Middle frontal gyrus (tissue), 1 donor: ENCODE data around the gene ALG14.

Source experiments
- DNase-seq: peaks from one replicate; pipeline ENCODE4 v3.0.0-alpha.2; 2015; ENCODE audit warnings: low spot score; ENCODE audit errors: extremely low spot score

ALG14 gene

DNA sequence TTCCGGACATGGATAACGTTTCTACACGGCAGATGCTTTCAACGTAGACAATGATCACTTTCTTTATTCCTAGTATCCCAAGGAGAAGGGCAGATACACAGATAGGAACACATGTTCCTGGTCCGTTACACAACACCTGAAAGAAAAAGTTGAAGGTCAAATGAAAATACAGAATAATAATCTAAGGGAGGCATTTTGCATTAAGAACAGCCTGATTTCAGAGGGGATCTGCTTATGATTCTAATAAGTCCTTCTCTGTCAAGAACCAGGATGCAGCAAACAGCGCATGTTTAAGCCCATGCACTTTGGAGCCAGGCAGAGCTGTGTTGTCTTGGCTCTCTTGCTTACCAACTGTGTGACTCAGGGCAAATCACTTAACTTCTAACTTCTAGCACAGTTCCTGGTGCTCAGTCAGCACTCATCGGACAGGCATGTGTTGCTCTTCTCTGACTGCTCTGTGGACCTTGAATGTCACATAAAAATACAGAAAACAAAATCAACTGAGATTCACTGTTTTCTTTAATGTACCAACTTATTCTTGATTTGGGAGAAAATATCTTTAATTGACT is 89.5 kb downstream of the ALG14 start:
- no peak for DNase-seq

DNA sequence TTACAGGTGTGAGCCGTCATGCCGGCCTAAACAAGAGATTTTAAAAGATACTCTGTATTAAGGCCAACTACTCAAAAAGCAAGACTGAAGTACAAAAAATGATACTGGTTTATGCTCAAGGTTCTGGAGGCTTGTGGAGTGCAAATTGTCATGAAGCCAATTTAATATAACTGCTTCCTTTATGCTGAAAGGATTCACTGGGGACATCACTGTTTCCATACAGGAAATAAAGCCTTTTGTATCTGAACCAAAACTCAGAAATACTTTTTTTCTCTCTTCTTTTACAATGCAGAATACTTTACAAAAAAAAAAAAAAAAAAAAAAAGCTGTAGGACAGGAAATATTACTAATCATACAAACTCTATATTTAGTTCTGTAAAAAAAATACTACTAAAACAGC is 90.4 kb downstream of the ALG14 start:
- no peak for DNase-seq

DNA sequence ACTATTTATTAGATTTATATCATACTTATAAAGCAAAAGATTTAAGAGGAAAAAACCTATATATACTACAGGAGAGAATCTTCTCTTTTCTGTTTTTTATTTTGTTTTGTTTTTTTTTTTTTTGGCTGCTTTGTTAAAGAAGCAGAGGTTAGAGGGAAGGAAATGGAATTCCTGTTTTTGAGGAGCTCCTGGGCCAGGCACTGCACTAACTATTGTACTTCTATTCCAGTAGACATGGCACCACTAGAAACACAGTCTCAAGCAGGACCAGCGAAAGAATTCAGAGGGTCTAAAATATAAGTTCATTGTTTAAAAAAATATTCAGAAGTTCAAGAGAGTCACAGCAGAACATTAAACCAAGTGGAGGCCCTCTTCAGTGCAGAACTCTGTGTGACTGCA is 91.2 kb downstream of the ALG14 start:
- DNase-seq = no peak

DNA sequence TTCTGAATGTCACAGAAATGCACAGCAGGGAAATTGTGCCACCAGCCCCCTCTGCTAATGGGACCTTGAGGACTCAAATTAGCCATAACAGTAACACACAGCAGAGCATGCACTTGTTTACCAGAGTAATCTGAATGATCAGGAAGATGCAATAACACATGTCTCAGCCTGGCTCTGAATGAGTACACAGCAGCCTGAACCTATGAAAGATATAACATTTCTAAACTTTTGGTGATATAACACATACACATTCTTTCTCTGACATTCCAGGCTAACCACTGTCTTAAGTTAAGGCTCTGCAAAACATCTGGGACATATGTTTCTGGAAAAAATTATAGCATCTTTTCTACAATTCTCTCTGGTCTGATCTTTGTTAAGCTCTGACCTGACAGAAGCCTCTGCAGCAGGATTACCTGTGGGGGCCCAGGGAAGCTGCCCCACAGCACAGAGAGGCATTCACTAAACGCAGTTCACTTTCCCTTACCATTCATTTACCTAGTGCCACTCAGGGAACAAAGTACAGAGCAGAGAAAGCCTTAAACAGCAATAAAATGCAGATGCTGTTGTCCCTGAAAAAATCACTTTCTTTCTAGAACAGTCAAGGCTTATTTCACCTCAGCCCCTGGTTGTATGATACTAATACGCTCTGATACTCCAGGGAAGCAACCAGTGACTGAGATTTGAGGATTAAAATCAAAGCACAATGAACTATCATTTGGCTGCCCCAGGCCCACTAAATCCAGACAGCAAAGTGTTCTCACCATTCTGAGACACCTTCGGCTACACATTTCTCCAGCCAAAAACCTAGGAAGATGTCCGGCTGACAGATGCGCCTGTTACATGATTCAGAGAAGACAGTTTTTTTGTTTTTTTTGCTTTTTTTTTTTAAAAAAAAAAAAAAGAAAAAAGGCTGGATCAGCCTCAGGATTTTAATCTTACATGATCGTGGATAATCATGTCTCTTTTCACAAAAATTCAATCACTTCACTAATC is 91.9 kb downstream of the ALG14 start:
- DNase-seq = no peak

DNA sequence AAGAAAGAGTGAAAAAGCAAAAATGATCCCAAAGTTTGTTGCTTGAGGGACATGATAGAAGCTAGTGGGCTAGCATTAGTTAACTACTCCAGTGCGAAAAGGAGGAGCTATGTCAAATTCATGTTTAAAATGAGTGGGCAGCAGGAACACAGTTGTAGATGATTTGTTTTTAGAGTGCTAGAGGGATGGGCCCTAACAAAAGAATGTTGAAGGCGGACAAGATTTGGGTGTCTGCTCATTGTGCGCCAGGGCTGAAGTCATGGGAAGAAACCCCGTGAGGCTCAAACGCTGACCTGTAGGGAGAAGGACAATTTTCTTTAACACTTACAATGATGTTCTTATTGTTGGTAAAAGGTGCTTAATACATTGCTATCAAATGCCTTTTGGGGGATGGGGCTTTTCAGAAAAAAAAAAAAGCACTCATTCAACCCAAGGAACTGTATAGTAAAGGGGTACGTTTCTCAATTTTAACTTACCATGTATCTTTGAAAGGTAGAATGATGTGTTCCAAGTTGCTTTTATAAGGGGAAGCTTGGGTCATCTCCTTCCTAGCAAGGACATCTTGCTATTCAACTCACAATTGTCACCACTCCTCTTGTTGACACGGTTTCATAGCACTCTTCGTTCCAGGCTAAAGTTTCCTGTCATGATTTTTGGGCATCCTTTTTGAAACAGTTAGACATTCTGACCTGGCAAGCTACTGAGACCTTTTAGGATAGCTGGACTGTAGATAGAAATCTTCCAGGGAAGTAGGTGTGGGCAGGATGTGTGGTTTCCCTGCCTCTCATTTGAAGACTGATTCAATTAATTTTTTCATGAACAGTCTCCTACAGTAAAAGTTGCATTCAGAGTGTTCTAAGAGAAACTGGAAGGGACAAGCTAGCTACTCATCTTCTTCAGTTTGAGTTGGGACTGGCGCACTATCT is 92.8 kb downstream of the ALG14 start:
- DNase-seq = no peak

DNA sequence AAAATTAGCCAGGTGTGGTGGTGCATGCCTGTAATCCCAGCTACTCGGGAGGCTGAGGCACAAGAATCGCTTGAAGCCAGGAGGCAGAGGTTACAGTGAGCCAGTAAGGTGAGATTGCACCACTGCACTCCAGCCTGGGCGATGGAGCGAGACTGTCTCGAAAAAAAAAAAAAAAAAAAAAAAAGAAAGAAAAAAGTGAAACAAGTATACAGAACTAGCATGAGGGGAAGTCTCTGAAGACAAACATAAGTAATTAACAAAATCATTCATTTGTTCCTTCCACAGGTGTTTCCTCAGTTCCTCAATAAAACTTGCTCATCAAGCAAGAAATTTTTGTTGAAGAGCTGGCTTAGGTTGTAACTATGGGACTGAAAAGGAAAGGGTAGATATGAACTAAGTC is 93.6 kb downstream of the ALG14 start:
- no peak for DNase-seq

DNA sequence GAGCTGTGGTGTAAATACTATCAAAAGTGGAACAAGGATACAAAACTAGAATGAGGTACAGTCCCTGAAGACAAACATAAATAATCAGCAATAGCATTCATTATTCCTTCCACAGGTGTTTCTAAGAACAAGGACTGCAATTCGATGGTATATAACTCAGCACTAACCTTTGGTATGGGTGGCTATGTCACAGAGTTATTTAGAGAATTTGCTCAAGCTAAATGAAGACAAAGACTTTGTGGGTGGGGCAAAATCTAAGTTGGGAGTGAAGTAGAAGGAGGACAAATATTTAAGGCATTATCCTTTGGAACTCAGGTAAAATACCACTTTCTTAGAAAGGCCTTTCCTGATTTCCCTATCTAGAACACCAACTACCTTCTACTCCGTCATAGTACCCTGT is 94.3 kb downstream of the ALG14 start:
- no peak for DNase-seq

DNA sequence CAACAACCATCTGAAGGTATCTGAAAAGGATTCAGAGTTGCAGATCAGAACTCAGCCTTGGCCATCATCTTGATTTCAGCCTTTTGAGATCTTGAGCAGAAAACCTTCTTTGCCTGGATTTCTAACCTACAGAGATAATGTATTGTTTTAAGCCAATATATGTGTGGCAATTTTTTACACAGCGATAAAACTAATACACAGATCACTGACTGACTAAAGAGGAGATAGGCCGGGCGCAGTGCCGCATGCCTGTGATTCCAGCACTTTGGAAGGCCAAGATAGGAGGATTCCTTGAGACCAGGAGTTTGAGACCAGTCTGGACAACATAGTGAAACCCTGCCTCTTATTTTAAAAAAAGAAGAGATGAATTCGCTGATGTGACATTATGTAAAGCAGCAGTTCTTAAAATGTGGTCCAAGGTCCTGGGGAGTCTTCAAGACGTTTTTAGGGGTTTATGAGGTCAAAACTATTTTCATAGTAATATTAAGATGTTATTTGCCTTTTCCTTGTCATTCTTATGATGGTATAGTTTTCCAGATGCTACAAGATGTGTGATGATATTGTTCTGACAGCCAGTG is 95.7 kb downstream of the ALG14 start:
- no peak for DNase-seq

DNA sequence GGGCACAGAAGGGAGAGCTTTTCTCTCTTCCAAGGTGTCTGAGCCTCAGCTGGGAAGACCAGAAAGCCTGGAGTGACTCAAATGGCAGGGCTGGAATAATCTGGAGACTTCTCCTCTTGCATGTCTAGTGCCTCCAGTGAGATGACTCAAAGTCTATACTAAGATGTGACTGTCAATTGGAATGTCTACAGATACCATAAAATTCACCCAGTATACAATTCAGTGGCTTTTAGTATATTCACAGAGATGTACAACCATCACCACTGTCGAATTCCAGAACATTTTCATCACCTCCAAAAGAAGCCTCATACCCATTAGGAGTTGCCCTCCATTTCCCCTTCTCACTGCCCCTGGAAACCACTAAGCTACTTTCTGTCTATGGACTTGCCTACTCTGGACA is 97.9 kb downstream of the ALG14 start:
- DNase-seq = no peak

DNA sequence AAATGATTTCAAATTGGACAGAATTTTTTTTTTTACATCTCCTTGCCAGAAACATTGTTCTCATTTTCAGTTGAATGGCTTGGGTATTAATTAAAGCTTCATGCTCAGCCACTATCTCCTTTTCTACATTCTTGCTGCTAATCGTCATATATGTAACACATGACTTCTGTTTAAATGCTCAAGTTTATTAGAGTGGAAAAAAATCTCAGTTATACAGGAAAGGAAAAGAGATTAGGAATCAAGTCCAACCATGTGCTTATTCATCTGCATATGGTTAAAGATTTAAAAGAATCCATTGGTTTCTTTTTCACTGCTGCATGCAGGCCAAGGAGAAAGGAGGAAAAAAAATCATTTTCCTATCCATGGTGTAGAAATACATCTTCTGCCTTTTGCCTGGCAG is 98.5 kb downstream of the ALG14 start:
- DNase-seq = no peak

DNA sequence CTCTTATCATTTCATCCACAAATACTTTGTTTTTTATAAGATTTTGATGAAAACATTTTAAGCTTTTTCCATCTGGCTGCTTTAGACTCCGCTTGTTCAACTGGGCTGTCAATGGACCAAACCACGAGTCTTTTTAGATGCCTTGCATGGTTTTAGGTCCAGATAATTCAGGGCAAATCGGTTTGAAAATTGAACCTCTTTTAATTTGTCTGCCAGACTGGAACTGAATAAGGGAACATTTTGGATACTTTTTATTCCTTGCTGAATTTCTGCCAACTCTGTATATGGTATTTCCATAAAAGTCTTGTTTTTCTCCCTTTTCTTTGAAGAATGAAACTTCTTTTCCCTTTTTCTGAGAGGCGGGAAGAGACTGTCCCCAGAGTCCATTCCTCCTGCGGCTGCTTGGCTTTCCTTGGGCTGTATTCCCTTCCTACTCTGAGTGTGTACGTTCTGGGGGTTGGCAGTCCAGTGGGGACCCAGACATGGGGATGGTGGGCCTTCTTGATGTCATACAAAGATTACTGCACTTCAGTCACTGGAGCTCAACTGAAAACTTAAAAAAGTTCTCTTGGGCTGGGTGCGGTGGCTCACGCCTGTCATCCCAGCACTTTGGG is 99.3 kb downstream of the ALG14 start:
- no peak for DNase-seq

DNA sequence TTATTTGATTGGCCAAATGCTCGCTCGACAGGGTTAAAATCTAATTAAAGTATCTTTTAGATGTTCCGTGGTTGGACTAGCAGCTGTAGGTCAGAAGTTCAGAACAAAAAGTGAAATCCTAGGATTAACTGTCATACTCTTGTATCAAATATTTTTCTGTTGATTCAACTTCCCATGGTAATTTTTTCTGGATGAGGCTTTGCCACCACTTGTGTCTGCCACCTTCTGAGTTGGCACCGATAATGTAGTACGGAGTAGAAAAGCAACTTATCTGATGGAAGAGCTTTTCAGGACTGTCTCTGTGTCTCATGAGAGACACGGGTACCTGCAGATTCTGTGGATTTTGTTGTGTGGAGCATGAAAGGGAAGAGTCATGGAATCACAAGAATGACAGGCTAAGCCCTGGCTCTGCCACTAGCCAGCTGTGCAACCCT is 101.2 kb downstream of the ALG14 start:
- no peak for DNase-seq

DNA sequence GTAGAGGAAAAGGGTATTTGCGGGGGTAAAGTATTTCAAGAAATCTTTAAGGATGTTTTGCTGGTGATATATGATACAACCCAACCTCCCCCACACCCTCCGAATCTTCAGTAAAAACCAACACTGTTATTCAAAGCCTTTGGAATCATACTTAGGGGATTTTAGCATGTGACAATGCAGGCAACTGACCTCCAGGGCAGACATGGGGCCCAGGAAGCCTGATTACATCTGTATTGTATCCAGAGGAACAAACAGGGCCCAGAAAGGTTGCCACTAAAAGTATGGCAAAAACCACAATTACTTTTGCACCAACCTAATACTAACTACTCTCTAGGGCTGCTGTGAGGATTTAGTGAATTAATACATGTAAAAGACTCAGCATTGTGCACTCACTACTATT is 102.0 kb downstream of the ALG14 start:
- no peak for DNase-seq

DNA sequence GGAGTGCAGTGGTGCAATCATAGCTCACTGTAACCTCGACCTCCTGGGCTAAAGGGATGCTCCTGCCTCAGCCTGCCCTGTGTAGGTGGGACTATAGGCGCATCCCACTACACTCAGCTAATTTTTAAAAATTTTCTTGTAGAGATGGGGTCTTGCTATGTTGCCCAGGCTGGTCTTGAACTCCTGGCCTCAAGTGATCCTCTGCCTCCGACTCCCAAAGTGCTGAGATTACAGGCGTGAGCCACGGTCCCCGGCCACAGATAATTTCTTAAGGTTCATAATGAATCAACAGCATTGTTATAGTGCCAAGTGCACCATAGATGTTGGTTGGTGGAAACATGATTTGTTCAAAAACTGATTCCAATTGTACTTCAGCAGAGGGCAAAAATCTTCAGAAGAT is 103.6 kb downstream of the ALG14 start:
- no peak for DNase-seq

DNA sequence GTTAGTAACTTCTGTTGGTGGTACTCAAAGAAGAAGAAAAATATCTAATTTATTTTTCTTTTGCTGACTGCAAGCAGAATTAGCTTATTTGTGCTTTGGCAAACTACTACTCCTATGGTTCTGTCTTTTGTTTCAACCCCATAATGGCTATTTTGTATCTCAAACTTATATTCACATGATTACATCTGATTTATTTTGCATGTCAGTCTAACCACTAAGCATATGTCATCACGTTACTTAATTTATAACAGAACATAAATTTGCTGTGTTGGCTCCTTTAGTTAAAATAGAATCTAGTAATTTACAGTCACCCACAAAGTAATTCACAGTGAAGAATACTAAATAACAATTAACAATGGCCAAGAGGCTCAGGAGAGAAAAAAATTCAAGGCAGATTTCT is 106.7 kb downstream of the ALG14 start:
- no peak for DNase-seq

DNA sequence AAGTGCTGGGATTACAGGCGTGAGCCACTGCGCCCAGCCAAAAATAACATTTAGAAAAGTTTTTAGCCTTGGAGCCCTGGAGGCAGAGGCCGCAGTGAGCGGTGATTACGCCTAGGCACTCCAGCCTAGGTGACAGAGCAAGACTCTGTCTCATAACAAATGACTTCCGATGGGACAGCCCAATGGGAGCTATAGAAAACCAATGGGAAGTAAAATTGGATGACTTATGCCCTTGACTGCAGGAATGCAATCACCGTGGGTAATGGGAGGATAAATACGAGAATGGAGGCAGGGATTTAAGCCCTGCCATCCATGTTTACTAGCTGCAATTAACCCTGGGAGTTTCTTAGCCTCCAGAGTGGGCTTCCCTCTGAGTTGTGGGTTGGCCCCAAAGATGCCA is 108.9 kb downstream of the ALG14 start:
- no peak for DNase-seq

DNA sequence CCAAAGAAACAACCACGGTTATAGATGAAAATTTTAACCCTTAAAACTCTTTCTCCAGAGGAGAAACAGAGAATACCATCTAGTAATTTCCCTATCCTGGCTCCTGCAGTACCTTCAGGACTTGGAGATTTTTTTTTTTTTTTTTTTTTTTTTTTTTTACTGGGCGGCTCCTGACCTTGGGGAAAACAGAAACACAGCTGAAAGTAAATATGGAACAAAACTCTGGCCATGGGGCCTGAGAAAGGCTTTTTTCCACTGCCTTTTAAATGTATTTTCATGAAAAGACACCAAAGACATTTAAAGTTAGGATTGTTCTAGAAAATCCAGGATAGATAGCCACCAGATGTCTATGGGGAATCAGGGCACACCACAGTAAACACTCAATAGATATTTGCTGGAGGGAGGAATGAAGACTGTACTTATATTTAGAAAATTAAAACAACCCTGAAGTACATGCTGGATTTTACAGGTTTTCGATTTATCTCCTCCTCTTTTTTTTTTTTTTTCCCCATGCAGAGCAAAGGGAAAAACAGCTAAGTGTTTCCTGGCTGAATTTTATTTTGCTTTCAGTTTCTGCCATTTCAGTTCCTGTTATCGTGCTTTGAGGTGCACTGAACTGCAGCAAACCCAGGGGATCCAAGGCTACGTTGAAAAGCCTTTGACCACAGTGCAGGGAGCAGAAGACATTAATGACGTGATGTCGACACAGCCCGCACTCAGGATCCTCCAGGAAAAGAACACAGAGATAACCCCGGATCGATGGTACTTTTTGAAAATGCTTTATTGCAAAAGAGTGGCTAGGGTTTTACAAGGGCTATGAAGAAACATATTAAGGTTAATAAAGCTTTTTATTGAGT is 110.1 kb downstream of the ALG14 start:
- no peak for DNase-seq

DNA sequence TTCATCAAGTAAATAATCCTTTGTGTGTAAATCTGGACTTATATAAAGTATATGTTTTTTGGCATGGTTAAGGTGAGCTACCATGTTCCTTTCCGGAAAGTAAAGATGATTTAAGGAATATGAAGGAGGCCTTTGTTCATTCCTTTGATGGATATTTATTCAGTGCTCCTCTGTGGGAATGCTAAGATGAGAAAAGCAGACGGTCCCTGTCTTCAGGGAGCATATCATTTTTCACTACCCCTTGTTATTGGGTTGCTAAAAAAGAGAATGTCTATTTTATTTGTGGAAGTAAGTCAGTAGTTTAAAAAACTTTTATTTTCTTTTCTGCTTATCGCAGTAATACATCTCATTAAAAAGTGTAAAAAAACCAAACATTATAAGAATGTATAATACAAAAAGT is 110.8 kb downstream of the ALG14 start:
- DNase-seq = no peak

DNA sequence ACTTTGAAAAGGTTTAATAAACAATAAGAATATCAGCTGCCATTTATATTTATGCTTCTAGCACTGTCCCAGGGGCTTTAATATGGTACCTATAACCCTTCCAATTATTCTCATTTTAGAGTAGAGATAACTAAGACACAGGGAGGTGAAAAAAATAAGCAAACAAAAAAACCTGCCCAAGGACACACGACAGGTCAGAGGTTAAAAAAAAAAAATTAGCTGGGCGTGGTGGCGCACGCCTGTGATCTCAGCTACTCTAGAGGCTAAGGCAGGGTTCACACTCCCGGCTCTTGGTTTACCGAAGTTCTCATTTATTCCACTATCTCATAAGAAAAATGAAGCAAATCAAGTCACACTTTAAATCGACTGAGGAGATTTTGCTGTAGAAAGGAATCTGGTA is 111.2 kb downstream of the ALG14 start:
- no peak for DNase-seq

DNA sequence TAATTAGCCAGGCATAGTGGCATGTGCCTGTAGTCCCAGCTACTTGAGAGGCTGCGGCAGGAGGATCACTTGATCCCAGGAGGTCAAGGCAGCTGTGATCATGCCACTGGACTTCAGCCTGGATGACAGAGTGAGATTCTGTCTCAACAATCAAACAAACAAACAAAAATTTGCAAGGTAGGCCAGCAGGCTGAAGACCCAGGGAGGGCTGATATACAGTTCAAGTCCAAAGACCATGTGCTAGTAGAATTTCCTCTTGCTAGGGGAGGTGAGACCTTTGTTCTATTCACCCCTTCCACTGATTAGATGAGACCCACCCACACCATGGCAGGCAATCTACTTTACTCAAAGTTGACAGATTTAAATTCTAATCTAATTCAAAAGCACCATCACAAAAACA is 114.7 kb downstream of the ALG14 start:
- DNase-seq = no peak
